ENCODE measurements around the gene THPO. TPM values are rescaled to one million over a fixed set of nuclear protein-coding genes. Genes with fewer than 3 reads are reported as not detected.

THPO gene
- polyA plus RNA-seq (2012; ENCODE audit: insufficient read depth, insufficient read length, low read depth): not detected

- Histone ChIP-seq H3K36me3 (no peaks in the 10 kb centered on the region), H3K4me1 (peaks cover 10% of the 10 kb centered on the region), H3K27me3 (peaks cover 88% of the 10 kb centered on the region), H3K4me3 (ENCODE audit: low read depth, low read length) (no peak within 1 kb of the TSS), H3K9me3 (no peaks in the 10 kb centered on the region)
- DNase-seq: no peak
- no peak for TF ChIP-seq CTCF (IDR thresholded peaks at IDR 0.05; ENCODE audit: low read depth, low read length)
These were observed at the start of gene THPO for GRCh38 chr3:184377882-184378445. THPO (minus strand) TSS chr3:184378207; CDS start chr3:184376259, 1,948 bp downstream.

DNA sequence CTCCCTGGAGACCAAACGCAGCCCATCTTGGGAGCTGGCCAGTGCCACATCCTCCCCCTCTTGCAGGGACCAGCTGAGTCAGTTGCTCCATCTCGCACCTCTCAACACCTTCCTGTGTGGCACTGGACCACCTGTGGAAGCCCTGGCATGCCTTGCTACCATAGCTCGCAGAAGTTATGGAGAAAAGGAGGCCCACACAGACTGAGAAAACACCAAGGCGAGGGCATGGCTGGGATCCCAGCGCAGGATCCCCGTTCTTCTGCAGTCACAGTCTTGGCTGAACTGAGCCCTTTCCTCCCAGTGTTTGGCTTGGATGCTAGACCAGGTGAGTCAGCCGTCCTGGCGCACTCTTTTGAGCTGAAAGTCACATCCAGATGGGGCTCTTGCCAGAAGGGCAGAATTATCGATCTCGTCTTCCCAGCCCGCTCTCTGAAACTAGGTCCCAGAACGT lies 48.7 kb upstream of the THPO start:
- no peak for TF ChIP-seq CTCF (IDR thresholded peaks at IDR 0.05; ENCODE audit: low read depth, low read length)

GRCh38 chr3:184423561-184423960 lies 45.6 kb upstream of the THPO start:
- TF ChIP-seq CTCF (IDR thresholded peaks at IDR 0.05; ENCODE audit: low read depth, low read length): no peak
- Histone ChIP-seq H3K4me1 (no peaks in the 10 kb centered on the region), H3K27me3 (no peaks in the 10 kb centered on the region), H3K9me3 (no peaks in the 10 kb centered on the region), H3K4me3 (ENCODE audit: low read depth, low read length) (no peak overlapping the region), H3K36me3 (no peaks in the 10 kb centered on the region)
- no peak for DNase-seq

More for the DNA sequence above, 48.7 kb upstream of the THPO start:
- Histone ChIP-seq H3K4me1 (no peaks in the 10 kb centered on the region), H3K27me3 (no peaks in the 10 kb centered on the region; the same call in 1 of the 2 replicates), H3K36me3 (no peaks in the 10 kb centered on the region), H3K9me3 (no peaks in the 10 kb centered on the region), H3K4me3 (ENCODE audit: low read depth, low read length) (no peak overlapping the region)
- DNase-seq: no peak

- DNase-seq: peak; percentile 38
- Histone ChIP-seq H3K36me3 (no peaks in the 10 kb centered on the region), H3K27me3 (no peaks in the 10 kb centered on the region), H3K4me1 (no peaks in the 10 kb centered on the region), H3K9me3 (no peaks in the 10 kb centered on the region), H3K4me3 (ENCODE audit: low read depth, low read length) (no peak overlapping the region)
- TF ChIP-seq CTCF (IDR thresholded peaks at IDR 0.05; ENCODE audit: low read depth, low read length): no peak
These were observed 41.2 kb upstream of the THPO start for GRCh38 chr3:184419171-184419570.

GRCh38 chr3:184417619-184418327 lies 39.8 kb upstream of the THPO start:
- DNase-seq: peak; percentile 70
- no peaks in the 10 kb centered on the region for H3K4me1 ChIP-seq
- no peak overlapping the region for H3K4me3 ChIP-seq (ENCODE audit: low read depth, low read length)
- no peaks in the 10 kb centered on the region for H3K27me3 ChIP-seq
- no peaks in the 10 kb centered on the region for H3K9me3 ChIP-seq
- no peaks in the 10 kb centered on the region for H3K36me3 ChIP-seq
- TF ChIP-seq CTCF (IDR thresholded peaks at IDR 0.05; ENCODE audit: low read depth, low read length): peak; percentile 93

- no peak for TF ChIP-seq CTCF (IDR thresholded peaks at IDR 0.05; ENCODE audit: low read depth, low read length)
- H3K9me3 ChIP-seq: no peaks in the 10 kb centered on the region
- no peak for DNase-seq
- H3K4me3 ChIP-seq (ENCODE audit: low read depth, low read length): no peak overlapping the region
- no peaks in the 10 kb centered on the region for H3K27me3 ChIP-seq
- H3K36me3 ChIP-seq: no peaks in the 10 kb centered on the region
- no peaks in the 10 kb centered on the region for H3K4me1 ChIP-seq
These were observed 37.1 kb upstream of the THPO start for GRCh38 chr3:184415203-184415490.
